HG03469 (cell line): ENCODE results near the gene HOXA10.

Experiments
- ATAC-seq: cut with Tn5 transposase; IDR thresholded peaks from one replicate; pipeline ENCODE4 v1.9.1; 2021; ENCODE audit warnings: mild to moderate bottlenecking, moderate library complexity, moderate number of reproducible peaks; ENCODE audit not compliant: unreplicated experiment

Gene HOXA10

GRCh38 chr7:27173956-27174873 is at the start of gene HOXA10:
HOXA10 (minus strand) TSS chr7:27174320; CDS start chr7:27174306, 14 bp downstream.
- no peak for ATAC-seq

GRCh38 chr7:27221201-27221797 is 47.2 kb upstream of the HOXA10 start:
- ATAC-seq: no peak

- no peak for ATAC-seq
Measured at GRCh38 chr7:27220440-27220955, 46.4 kb upstream of the HOXA10 start.

- ATAC-seq: no peak
Measured at GRCh38 chr7:27219821-27220220, 45.7 kb upstream of the HOXA10 start.

- ATAC-seq: no peak
Measured at GRCh38 chr7:27217951-27218350, 43.8 kb upstream of the HOXA10 start.

- no peak for ATAC-seq
Measured at GRCh38 chr7:27215356-27215755, 41.2 kb upstream of the HOXA10 start.

- ATAC-seq: no peak
Measured at GRCh38 chr7:27214239-27214950, 40.3 kb upstream of the HOXA10 start.

- no peak for ATAC-seq
Measured at GRCh38 chr7:27213433-27214238, 39.5 kb upstream of the HOXA10 start.

- no peak for ATAC-seq
Measured at GRCh38 chr7:27212497-27213432, 38.6 kb upstream of the HOXA10 start.

- ATAC-seq: no peak
Measured at GRCh38 chr7:27211764-27212204, 37.7 kb upstream of the HOXA10 start.

- ATAC-seq: no peak
Measured at GRCh38 chr7:27211084-27211446, 36.9 kb upstream of the HOXA10 start.

- ATAC-seq: no peak
Measured at GRCh38 chr7:27210441-27211083, 36.4 kb upstream of the HOXA10 start.

- no peak for ATAC-seq
Measured at GRCh38 chr7:27209933-27210440, 35.9 kb upstream of the HOXA10 start.

GRCh38 chr7:27208998-27209397 is 34.9 kb upstream of the HOXA10 start:
- ATAC-seq: no peak

GRCh38 chr7:27207348-27207985 is 33.3 kb upstream of the HOXA10 start:
- ATAC-seq: no peak

- no peak for ATAC-seq
Measured at GRCh38 chr7:27205325-27206280, 31.5 kb upstream of the HOXA10 start.

GRCh38 chr7:27204851-27205322 is 30.8 kb upstream of the HOXA10 start:
- ATAC-seq: no peak
